GM23338 (cell line): Measurements from ENCODE around the gene C1orf52. TPM values are rescaled to one million over a fixed set of nuclear protein-coding genes. Genes with fewer than 3 reads are reported as not detected.

Experiments
- CREB1 ChIP-seq: fragments of 250-450 bp; sonication (Bioruptor Pico); IDR thresholded peaks from 2 replicates; pipeline ENCODE4 v1.5.0; 2020; ENCODE audit warnings: low read depth, mild to moderate bottlenecking, moderate library complexity
- ETS1 ChIP-seq: IDR thresholded peaks from 2 replicates; pipeline ENCODE4 v1.6.1; 2016; ENCODE audit warnings: antibody characterized with exemption
- EZH2 ChIP-seq: fragments of 200-600 bp; sonication (generic); IDR thresholded peaks from one replicate; pipeline ENCODE4 v1.8.0; 2017; ENCODE audit warnings: antibody characterized with exemption, mild to moderate bottlenecking, low read depth; ENCODE audit not compliant: unreplicated experiment
- JUNB ChIP-seq: IDR thresholded peaks from one replicate; pipeline ENCODE4 v1.6.1; 2016; ENCODE audit warnings: antibody characterized with exemption; ENCODE audit not compliant: unreplicated experiment
- STAT1 ChIP-seq: IDR thresholded peaks from one replicate; pipeline ENCODE4 v1.6.1; 2016; ENCODE audit warnings: antibody characterized with exemption; ENCODE audit not compliant: unreplicated experiment
- ZNF331 ChIP-seq: fragments of 250-450 bp; sonication (Bioruptor Pico); IDR thresholded peaks from 2 replicates; pipeline ENCODE4 v1.5.0; 2020; ENCODE audit warnings: low read depth, mild to moderate bottlenecking, moderate library complexity
- ZNF462 ChIP-seq: fragments of 250-450 bp; sonication (Bioruptor Pico); IDR thresholded peaks from 2 replicates; pipeline ENCODE4 v1.5.0; 2020; ENCODE audit warnings: mild to moderate bottlenecking, moderate library complexity
- polyA plus RNA-seq: library from polyadenylated mRNA; unstranded; fragments of >200 nt; fragmentation: Nextera tagmentation; extraction: Ambion mirVana; gene quantifications from 2 replicates; pipeline ENCODE4 v1.2.1, GENCODE V29; 2016
- total RNA-seq: library from RNA; depleted of rRNA; stranded (reverse); fragments of >200 nt; shearing (Covaris generic); gene quantifications from 2 replicates; pipeline ENCODE4 v1.2.3, GENCODE V29; 2014
- TF ChIP-seq, protein P1 (sequence below): IDR thresholded peaks from one replicate; pipeline ENCODE4 v1.6.1; 2018; ENCODE audit warnings: antibody characterized with exemption; ENCODE audit not compliant: unreplicated experiment

C1orf52 gene
- total and polyA plus RNA-seq, 2 experiments from 2014 or later = 35.6 to 102 TPM

DNA sequence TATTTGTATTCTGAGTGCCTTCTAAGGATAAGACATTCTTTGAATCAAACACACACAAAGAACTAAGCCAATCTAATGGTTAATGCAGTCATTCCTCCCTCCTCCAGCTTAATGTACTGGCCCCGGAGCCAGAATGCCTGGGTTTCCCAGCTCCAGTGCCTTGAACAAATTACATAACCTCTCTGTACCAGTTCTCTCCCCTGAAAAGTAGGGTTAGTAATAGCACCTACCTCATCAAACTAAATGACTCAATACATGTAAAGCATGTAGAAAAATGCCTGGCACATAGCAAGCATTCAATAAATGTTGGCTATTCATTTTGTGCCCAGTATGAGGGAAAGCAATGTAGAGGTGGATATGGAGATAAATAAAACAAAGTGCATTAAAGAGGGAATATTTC is 14.0 kb downstream of the C1orf52 start (continued):
- TF ChIP-seq ZNF462 (no peak), CREB1 (CRISPR knock-in tag) (no peak), JUNB (no peak), ZNF331 (CRISPR knock-in tag) (no peak), STAT1 (no peak), EZH2 (no peak), ETS1 (no peak)
- TF ChIP-seq, protein P1, sequence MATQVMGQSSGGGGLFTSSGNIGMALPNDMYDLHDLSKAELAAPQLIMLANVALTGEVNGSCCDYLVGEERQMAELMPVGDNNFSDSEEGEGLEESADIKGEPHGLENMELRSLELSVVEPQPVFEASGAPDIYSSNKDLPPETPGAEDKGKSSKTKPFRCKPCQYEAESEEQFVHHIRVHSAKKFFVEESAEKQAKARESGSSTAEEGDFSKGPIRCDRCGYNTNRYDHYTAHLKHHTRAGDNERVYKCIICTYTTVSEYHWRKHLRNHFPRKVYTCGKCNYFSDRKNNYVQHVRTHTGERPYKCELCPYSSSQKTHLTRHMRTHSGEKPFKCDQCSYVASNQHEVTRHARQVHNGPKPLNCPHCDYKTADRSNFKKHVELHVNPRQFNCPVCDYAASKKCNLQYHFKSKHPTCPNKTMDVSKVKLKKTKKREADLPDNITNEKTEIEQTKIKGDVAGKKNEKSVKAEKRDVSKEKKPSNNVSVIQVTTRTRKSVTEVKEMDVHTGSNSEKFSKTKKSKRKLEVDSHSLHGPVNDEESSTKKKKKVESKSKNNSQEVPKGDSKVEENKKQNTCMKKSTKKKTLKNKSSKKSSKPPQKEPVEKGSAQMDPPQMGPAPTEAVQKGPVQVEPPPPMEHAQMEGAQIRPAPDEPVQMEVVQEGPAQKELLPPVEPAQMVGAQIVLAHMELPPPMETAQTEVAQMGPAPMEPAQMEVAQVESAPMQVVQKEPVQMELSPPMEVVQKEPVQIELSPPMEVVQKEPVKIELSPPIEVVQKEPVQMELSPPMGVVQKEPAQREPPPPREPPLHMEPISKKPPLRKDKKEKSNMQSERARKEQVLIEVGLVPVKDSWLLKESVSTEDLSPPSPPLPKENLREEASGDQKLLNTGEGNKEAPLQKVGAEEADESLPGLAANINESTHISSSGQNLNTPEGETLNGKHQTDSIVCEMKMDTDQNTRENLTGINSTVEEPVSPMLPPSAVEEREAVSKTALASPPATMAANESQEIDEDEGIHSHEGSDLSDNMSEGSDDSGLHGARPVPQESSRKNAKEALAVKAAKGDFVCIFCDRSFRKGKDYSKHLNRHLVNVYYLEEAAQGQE = no peak
